ENCODE measurements around the gene PILRA. TPM values are rescaled to one million over a fixed set of nuclear protein-coding genes. Genes with fewer than 3 reads are reported as not detected.

PILRA gene
- total and polyA plus RNA-seq, 2 of the 13 experiments (the other 11 are each of a cell fraction or from before 2014, with no cell fraction given): 0.13 to 1.3 TPM

DNA sequence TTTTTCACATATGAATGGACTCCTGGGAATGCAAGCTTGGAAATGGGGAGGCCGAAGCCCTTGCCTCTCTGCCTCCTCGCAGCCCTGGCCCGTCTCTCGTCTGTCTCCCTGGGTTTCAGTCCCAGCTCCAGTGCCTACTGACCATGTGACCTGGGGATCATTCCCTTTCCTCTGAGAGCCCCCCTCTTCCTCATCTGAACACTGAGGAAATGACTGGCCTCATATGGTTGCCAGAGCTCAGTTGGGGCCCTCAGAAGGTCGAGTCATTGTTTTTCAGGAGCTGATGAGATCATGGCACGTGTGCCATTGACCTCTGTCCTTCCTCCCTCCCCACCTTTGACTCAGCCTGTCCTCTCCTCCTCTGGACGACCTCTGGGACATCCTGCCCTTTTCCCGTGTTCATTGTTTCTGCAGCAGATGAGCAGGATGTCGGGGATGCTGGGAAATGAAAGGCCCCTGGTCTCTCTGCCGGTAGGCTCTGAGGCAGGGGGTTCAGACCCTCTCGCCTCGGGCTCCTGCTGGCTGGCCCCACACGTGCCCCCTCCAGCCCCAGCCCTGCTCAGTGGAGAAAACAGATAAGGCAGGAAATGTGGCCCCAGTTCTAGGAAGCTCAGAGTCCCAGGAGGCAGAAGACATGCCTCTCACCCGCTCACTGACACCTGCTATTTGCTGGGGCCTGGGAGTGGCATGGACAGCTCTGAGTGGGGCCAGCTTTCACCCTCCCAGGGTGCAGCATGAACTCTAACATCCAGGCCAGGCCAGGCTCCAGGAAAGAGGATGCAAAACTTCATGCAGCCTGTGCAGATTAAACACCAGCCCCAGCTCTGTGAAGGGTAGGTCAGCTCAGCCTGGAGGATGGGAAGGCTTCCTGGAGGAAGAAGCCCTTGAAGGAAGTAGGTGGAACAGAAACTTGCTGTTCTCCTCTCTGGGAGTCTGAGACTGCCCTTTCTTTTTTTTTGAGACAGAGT is 71.3 kb downstream of the PILRA start (continued):
- TF ChIP-seq, protein P1, sequence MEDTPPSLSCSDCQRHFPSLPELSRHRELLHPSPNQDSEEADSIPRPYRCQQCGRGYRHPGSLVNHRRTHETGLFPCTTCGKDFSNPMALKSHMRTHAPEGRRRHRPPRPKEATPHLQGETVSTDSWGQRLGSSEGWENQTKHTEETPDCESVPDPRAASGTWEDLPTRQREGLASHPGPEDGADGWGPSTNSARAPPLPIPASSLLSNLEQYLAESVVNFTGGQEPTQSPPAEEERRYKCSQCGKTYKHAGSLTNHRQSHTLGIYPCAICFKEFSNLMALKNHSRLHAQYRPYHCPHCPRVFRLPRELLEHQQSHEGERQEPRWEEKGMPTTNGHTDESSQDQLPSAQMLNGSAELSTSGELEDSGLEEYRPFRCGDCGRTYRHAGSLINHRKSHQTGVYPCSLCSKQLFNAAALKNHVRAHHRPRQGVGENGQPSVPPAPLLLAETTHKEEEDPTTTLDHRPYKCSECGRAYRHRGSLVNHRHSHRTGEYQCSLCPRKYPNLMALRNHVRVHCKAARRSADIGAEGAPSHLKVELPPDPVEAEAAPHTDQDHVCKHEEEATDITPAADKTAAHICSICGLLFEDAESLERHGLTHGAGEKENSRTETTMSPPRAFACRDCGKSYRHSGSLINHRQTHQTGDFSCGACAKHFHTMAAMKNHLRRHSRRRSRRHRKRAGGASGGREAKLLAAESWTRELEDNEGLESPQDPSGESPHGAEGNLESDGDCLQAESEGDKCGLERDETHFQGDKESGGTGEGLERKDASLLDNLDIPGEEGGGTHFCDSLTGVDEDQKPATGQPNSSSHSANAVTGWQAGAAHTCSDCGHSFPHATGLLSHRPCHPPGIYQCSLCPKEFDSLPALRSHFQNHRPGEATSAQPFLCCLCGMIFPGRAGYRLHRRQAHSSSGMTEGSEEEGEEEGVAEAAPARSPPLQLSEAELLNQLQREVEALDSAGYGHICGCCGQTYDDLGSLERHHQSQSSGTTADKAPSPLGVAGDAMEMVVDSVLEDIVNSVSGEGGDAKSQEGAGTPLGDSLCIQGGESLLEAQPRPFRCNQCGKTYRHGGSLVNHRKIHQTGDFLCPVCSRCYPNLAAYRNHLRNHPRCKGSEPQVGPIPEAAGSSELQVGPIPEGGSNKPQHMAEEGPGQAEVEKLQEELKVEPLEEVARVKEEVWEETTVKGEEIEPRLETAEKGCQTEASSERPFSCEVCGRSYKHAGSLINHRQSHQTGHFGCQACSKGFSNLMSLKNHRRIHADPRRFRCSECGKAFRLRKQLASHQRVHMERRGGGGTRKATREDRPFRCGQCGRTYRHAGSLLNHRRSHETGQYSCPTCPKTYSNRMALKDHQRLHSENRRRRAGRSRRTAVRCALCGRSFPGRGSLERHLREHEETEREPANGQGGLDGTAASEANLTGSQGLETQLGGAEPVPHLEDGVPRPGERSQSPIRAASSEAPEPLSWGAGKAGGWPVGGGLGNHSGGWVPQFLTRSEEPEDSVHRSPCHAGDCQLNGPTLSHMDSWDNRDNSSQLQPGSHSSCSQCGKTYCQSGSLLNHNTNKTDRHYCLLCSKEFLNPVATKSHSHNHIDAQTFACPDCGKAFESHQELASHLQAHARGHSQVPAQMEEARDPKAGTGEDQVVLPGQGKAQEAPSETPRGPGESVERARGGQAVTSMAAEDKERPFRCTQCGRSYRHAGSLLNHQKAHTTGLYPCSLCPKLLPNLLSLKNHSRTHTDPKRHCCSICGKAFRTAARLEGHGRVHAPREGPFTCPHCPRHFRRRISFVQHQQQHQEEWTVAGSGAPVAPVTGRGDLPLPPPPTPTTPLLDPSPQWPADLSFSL (CRISPR knock-in tag; IDR thresholded peaks at IDR 0.05): no peak
- peak; percentile 92 for TF ChIP-seq ZNF605 (CRISPR knock-in tag; IDR thresholded peaks at IDR 0.05)
- TF ChIP-seq ZFX (CRISPR knock-in tag; IDR thresholded peaks at IDR 0.05; ENCODE audit: low read depth): peak; percentile 89
- TF ChIP-seq ZNF780A (CRISPR knock-in tag; IDR thresholded peaks at IDR 0.05): no peak
- peak; percentile 83; the same call in 1 of the 2 replicates for TF ChIP-seq ZBTB20 (CRISPR knock-in tag; IDR thresholded peaks at IDR 0.05; ENCODE audit: borderline replicate concordance, low read depth)
- no peak for TF ChIP-seq PTBP1 (IDR thresholded peaks at IDR 0.05; ENCODE audit: low read depth, low read length, poor library complexity, severe bottlenecking)
- TF ChIP-seq ZNF232 (CRISPR knock-in tag; IDR thresholded peaks at IDR 0.05; ENCODE audit: borderline replicate concordance): no peak
- peak; percentile 47; the same call in 1 of the 2 replicates for TF ChIP-seq PHF8 (CRISPR knock-in tag; IDR thresholded peaks at IDR 0.05)
- TF ChIP-seq CHD4 (IDR thresholded peaks at IDR 0.05; ENCODE audit: borderline replicate concordance, low read length): no peak
- TF ChIP-seq, protein P2, sequence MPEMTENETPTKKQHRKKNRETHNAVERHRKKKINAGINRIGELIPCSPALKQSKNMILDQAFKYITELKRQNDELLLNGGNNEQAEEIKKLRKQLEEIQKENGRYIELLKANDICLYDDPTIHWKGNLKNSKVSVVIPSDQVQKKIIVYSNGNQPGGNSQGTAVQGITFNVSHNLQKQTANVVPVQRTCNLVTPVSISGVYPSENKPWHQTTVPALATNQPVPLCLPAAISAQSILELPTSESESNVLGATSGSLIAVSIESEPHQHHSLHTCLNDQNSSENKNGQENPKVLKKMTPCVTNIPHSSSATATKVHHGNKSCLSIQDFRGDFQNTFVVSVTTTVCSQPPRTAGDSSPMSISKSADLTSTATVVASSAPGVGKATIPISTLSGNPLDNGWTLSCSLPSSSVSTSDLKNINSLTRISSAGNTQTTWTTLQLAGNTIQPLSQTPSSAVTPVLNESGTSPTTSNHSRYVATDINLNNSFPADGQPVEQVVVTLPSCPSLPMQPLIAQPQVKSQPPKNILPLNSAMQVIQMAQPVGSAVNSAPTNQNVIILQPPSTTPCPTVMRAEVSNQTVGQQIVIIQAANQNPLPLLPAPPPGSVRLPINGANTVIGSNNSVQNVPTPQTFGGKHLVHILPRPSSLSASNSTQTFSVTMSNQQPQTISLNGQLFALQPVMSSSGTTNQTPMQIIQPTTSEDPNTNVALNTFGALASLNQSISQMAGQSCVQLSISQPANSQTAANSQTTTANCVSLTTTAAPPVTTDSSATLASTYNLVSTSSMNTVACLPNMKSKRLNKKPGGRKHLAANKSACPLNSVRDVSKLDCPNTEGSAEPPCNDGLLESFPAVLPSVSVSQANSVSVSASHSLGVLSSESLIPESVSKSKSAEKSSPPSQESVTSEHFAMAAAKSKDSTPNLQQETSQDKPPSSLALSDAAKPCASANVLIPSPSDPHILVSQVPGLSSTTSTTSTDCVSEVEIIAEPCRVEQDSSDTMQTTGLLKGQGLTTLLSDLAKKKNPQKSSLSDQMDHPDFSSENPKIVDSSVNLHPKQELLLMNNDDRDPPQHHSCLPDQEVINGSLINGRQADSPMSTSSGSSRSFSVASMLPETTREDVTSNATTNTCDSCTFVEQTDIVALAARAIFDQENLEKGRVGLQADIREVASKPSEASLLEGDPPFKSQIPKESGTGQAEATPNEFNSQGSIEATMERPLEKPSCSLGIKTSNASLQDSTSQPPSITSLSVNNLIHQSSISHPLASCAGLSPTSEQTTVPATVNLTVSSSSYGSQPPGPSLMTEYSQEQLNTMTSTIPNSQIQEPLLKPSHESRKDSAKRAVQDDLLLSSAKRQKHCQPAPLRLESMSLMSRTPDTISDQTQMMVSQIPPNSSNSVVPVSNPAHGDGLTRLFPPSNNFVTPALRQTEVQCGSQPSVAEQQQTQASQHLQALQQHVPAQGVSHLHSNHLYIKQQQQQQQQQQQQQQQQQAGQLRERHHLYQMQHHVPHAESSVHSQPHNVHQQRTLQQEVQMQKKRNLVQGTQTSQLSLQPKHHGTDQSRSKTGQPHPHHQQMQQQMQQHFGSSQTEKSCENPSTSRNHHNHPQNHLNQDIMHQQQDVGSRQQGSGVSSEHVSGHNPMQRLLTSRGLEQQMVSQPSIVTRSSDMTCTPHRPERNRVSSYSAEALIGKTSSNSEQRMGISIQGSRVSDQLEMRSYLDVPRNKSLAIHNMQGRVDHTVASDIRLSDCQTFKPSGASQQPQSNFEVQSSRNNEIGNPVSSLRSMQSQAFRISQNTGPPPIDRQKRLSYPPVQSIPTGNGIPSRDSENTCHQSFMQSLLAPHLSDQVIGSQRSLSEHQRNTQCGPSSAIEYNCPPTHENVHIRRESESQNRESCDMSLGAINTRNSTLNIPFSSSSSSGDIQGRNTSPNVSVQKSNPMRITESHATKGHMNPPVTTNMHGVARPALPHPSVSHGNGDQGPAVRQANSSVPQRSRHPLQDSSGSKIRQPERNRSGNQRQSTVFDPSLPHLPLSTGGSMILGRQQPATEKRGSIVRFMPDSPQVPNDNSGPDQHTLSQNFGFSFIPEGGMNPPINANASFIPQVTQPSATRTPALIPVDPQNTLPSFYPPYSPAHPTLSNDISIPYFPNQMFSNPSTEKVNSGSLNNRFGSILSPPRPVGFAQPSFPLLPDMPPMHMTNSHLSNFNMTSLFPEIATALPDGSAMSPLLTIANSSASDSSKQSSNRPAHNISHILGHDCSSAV (CRISPR knock-in tag; IDR thresholded peaks at IDR 0.05; ENCODE audit: borderline replicate concordance): no peak
- 0 out of 2 replicates have a peak, but pooled peaks have one; percentile 44 for TF ChIP-seq TOPORS (CRISPR knock-in tag; IDR thresholded peaks at IDR 0.05)
- TF ChIP-seq NFIB (CRISPR knock-in tag; IDR thresholded peaks at IDR 0.05; ENCODE audit: borderline replicate concordance): no peak

Measured in HepG2 (cell line).